HG02623 (cell line): Measurements from ENCODE around the gene FZR1.
"Not testable (repeated sequence)": the region's sequence is repeated elsewhere in the genome, so short reads cannot be mapped to it uniquely, and the experiment has no call there.

Experiments
- ATAC-seq: cut with Tn5 transposase; IDR thresholded peaks from one replicate; pipeline ENCODE4 v1.9.1; 2021; ENCODE audit warnings: moderate library complexity; ENCODE audit not compliant: unreplicated experiment

FZR1 gene

DNA sequence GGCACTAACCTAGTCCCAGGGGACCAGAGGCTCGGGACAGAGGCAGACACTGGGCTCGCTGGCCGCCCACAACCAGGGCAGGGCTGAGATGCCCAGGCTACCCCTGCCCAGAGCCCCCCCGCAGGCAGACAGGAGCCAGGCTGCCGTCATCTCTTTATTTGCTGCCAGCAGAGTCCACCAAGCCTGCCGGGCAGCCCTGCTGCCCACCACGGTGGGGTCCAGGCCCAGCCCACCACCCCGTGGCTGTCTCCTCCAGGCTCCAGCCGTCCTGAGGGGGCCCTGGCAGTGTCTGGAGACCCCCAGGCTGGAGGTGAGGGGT lies 37.9 kb downstream of the FZR1 start:
- ATAC-seq = no peak

DNA sequence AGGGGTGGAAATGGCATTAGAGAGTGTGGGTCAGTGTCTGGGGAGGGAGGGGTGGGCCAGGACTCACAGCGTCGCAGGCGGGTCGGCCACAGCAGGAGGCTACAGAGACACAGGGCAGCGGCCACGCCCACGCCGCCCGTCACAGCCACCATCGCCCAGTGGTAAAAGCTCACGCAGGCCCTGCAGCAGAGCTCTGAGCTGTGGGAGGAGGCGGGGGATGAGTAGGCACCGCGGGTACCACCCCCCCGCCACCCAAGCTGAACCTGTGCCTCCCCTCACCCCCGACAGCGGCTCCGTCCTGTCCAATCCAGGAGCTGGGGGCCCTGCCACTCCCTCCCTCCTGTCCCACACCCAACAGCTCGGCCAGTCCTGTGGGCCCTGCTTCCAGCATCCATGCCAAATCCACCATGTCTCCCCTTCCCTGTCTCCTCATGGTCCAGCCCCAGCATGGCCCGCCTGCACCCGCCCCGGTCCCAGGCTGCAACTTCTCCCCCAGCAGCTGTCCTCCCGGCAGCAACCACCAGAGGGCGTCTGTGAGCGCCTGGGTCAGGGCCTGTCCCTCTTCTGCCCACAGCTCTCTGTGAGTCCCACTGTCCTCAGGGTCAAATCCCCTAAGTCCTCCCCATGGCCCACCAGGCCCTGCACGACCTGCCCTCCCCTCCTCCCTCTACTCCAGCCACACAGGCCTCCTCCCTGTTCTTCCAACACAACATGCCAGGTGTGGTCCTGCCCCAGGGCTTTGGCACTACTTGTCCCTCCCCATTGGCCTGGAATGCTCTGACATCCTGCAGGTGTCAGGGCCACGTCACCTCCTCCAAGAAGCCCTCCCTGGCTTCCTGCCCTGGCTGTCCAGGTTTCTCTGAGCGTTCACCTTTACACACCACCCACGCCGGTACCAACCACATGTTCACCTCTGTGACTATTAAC lies 38.9 kb downstream of the FZR1 start:
- ATAC-seq = no peak

DNA sequence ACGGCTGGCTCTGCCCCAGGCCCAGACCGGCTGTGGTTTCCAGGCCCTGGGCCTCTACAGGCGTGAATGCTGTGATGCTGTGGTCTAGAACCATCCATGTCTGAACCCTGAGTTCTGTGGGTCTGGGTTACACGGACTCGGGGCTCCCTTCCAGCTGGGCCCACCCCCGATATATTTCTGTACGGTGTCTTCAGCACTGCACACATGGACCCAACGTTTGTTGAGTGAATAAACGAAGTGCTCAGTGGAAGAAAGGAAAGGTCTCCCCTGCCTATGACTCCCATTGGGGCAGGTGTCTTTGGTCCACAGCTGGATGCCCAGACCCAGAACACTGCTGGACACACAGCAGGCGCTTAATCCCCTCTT lies 39.5 kb downstream of the FZR1 start:
- ATAC-seq = no peak

DNA sequence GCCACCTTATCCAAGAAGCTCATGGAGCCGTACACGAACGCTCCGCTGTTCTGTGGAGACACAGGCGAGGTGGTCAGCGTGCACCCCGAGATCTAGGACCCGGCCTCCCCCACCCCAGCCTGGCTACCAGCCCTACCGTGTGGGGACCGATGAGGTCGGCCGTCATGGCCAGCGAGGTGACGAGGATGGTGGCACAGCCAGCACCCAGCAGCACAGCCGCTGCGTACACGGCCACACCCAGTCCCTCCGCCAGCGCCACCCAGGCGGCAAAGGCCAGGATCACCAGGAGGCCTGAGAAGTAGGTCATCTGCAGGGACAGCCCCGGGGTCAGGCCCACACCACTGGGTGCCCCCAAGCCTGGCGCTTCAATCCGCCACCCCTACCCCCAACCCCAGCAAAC lies 40.0 kb downstream of the FZR1 start:
- ATAC-seq = no peak

DNA sequence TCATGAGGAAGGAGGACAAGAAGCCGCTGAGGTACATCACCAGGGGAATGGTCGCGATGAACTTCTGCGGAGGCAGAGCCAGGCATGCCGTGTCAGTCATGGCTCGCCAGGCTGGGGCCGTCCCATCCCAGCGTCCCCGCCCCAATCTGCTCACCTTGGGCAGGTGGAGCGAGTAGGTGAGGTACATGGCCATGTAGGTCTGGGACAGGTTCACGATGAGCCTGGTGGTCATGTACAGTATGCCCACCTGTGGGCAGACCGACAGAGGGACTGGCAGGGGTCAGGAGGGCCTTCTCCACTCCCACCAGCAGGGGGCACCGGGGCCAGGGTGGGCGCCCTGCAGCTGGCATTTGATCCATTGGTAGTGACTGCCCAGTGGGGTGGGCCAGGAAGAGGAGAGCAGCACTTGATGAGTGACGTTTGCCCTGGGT lies 41.2 kb downstream of the FZR1 start:
- no peak for ATAC-seq

DNA sequence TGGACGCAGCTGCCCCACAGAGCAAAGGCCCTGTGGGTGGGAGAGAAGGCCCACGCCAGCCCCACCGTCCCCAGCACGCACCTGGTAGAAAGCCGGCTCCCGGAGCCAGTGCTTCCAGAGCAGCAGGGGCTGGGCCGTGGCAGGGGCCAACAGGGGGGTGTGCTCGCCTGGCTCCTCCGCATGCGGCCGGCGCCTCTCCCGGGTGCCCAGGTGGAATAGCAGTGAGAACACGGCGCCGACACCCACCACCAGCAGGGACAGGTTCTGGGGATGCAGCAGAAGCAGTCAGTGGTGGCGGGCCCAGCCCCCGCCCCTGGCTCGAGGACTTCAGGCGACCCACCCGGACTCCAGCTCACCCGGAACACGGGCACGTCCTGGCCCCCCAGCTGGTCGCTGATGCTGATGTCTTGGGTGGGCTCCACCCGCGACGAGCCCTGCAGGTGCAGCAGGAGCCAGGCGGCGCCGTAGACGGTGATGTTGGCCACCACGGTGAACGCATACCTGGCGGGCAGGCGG lies 41.7 kb downstream of the FZR1 start:
- no peak for ATAC-seq

DNA sequence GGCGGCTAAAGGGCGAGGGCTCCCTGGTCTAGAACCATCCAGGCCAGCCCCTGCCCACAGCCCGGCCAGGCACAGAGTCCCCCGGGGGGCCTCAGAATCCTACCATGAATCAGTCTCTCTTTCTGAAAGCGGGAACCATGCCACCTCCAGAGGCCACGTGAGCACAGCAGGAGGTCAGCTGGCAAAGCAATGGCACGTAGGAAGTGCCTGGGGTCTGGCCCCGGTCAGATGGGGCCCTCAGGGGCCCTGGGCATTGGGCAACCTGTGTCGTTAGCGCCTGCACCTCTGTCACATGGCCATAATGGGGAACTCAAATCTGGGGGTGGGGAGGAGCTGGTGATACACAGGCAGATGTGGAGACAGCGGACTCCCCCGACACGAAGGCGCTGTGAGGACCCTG lies 42.5 kb downstream of the FZR1 start:
- ATAC-seq = no peak

DNA sequence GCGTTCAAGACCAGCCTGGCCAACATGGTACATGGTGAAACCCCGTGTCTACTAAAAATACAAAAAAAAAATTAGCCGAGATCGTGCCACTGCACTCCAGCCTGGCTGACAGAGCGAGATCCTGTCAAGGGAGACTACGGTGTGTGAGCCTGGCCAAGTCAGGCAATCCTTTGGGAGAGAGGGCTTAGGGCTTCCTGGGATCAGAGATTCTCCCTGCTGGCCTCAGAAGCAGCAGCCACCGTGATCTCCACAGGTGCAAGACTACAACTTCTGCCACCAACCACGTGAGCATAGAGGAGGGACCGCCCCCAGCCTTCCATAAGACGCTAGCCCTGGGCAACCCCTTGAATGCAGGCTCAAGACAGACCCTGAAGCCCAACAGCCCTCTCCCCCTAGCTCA lies 43.7 kb downstream of the FZR1 start:
- no peak for ATAC-seq

DNA sequence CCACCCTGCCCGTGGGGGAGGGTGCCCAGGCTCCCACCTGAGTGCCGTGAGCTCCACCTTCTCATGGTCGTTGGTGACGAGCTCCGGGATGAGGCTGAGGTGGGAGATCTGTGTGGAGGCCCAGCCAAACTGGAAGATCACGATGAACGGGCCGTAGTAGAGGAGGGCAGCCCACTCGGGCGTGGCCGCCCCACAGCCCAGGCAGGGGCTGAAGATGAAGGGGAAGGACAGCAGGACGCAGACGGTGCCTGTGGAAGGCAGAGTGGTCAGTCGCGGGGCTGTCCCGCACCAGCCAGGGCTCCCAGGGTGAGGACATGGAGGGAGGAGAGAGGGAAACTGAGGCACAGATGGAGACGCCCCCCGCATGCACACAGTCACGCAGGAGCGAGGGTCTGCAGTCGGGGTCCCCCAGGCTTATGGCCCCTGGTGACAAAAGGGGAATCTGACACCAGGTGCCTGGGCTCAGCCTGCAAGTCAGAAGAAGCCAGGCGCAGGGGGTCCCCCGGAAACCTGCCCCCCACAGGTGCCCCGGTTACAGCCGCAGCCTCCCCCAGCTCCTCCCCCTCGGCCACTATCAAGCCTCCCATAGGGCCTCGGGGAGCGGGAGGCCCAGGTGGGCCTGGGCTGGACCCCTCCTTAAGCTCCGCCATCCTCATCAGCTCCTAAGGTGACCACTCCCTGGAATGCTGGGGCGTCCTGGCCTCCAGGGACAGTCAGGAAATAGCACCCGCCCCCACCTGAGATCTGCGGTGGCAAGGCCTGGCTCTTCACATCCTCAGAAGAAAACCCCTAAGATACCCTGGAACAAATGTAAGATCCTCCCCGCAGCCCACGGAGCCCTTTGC lies 45.1 kb downstream of the FZR1 start:
- no peak for ATAC-seq

DNA sequence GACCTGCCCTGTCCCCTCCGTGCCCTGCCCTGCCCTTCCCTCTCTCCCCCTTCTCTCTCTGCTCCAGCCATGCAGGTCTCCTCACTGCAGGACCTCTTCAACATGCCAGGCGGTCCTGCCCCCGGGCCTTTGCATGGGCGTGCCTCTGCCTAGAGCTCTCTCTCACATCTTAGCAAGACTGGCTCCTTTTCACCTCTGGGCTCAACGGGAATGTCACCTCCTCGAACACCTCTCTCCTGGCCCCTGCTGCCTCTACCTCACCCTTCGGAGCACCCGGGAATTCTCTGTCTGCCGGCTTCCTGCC lies 45.6 kb downstream of the FZR1 start:
- no peak for ATAC-seq

DNA sequence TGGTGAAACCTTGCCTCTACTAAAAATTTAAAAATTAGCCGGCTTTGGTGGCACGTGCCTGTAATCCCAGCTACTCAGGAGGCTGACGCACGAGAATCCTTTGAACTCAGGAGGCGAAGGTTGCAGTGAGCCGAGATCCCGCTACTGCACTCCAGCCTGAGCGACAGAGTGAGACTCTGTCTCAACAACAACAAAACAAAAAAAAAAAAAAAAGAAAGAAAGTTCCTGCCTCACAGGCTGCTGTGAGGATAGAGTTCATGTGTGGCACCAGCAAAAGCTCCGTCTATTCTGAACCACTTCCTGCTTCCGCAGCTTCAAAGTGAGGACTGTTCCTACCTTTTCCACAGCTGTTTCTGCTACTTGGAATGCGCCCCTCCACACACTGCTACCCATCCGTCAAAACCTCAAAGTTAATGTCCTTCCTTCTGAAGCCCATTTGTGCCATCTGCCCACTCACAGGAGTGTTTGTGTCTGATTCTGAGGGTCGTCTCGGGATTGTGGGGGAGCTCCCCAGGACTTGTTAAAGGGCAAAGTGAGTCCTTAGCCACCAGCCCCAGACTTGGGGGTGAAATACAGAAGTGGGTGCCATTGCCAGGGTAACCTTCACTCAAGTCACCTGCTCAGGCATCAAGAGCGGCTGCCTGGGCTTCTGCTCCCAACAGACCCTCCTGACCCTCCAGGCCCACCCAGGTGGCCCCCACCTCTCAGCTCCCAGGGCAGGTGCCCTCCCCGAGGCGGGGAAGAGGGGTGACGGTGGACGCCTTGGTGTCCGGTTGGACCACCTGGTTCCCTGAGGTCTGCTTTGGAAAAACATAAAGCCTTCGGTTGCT lies 48.4 kb downstream of the FZR1 start:
- no peak for ATAC-seq

DNA sequence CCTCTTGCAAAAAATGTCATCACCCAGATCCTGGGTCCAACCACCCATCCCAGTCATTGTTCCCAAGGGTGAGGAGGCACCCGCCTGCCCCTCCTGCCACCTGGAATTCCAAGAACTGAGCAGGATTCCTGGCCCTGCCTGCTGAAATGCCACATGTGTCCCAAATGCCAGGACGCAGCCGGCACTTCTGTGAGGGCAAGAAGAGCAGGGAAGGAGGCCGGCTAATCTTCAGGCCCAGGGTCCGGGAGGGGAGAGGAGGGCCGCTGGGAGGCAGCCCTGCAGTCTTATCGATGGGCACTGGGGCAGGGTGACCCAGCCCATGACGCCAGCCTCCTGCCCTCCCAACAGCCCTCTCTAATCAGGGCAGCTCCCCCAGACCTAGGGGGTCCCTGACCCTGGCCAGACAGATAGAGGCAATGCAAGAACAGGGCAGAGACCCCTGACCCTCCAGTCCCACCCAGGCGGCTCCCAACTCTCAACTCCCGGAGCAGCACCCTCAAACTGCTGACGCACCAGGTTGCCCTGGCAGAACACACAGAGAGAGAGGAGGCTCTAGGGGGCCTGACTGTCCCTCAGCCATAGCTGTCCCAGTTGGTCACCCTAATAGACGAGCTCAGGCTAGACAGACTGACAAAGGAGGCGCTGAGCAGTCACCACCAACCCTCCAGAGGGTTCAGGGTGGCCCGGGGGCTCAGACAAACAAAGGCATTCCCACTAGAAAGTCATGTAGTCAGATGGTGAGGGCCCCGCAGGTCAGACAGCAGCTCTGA lies 49.7 kb downstream of the FZR1 start:
- ATAC-seq = no peak

DNA sequence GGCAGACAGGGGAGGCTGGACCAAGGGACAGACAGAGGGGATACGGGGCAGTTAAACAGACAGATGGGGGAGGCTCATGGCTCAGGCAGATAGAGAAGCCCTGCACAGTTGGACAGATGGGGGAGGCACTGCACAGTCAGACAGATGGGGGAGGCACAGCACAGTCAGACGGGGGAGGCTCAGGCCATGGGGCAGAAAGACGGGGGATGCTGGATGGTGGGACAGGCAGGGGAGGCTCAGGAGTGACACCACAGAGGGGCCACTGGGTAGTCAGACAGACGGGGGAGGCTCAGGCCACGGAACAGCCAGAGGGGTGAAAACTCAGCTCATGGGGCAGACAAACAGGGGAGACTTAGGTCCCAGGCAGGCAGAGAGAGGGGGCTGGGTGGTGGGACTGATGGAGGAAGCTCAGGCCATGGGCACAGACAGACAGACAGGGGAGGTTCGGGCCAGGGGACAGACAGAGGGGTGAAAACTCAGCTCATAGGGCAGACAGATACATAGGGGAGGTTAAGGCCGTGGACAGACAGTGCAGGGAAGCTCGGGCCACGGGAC lies 50.4 kb downstream of the FZR1 start:
- no peak for ATAC-seq

DNA sequence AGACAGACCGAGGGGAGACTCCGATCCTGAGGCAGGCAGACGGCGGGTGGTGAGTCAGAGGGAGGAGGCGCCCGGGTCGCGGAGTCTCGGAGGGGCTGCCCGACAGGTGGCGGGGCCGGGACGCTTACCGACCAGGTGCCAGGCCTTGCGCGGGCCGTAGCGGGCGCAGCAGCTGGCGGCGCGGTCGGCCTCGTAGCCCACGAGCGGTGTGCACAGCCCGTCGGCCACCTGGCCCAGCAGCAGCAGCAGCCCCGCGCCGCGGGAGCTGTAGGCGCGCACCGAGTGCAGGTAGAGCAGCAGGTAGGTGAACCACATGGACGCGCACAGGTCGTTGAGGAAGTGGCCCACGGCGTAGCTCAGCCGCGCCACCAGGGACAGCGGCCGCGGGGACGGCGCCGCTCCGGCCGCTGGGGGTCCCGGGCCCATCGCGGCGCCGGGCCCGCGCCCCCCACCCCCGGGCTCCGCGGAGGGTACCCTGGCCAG lies 50.9 kb downstream of the FZR1 start:
- no peak for ATAC-seq

DNA sequence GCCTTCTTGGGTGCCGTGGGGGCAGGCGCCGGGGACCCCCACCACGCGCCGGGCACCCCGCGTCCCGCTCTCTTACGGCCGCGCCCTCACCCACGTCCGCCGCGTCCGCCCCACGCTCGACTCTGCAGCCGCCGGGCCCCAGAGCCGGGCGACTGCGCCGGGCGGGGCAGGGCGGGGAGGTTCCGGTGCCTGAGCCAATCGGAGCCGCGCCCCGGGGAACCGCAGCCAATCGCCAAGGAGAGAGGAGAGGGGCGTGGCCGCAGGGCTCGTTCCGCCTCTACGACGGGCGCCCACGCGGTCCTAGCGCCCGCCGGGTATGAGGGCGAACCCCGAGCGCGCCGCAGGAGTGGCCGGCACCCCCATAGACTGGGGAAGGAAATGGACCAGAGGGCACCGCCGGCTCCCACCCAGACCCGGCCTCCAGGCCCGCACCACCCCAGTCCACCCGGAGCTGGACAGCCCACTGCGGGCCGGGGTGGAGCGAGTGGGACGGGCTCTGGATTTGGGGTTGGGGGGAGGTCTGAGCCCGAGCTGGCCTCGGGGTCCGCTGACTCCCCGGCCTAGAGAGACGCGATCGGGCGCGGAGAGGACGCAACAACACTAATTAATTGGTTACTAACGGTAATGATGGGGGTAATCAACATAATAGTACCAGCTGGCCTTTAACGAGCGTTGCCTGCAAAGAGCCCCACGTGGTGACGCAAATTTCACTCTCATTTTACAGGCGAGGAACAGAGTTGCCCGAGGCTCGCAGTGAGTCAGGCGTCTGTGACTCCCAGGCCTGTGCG lies 51.5 kb downstream of the FZR1 start, which contains the start of gene MFSD12:
Gene MFSD12, minus strand, starts transcription at position 126 of the 788 bp plus-strand sequence. CDS start 183 bp downstream, outside the sequence.
- peak; percentile 68 for ATAC-seq

DNA sequence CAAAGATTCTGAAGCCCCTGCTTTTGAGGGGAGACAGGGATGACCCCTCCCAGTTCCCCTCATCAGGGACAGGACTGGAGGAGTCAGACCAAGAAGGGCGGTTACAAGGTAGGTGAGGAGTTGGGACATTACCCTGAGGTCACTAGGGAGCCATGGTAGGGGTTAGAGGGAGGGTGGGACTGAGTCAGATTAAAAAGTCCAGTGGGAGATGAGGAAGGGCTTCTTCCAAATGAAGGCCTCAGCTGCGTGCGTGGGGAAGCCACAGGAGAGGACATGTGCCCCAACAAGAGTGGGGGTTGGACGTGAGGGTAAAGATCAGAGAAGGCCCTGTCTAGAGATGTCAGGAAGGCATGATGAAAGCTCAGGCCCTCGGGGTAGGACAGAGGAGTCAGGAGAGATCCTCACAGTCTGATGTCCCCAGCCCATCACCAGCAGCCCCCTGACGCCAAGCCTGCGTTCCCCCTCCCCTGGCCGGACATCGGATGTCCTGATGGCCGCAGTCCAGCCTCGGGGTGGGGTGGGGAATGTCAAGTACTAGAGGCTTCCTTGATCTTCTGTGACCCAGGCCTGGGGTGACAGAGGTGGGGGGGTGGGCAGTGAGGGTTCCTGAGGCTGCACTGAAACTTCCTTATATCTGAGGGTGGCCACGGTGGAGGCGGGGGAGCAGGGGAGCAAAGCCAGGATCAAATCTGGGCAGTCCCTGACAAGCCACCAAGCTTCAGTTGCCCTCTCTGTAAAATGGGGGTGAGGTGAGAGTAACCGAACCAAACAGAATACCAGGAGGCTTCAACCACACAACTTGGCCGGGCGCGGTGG lies 57.8 kb downstream of the FZR1 start:
- ATAC-seq = no peak

DNA sequence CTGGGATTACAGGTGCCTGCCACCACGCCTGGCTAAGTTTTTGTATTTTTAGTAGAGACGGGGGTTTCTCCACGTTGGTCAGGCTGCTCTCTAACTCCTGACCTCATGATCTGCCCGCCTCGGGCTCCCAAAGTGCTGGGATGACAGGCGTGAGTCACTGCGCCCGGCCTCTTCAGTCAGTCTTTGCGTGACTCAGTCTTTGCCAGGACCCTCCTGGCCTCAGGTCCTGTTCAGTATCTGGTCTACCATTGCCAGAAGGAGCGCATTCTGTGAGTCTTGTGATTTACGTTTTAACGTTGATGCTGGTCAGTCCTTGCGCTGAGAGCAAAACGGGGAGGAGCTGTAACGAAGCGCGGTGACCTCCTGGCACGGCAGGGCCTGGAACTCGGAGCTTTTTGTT lies 59.0 kb downstream of the FZR1 start:
- ATAC-seq = no peak

DNA sequence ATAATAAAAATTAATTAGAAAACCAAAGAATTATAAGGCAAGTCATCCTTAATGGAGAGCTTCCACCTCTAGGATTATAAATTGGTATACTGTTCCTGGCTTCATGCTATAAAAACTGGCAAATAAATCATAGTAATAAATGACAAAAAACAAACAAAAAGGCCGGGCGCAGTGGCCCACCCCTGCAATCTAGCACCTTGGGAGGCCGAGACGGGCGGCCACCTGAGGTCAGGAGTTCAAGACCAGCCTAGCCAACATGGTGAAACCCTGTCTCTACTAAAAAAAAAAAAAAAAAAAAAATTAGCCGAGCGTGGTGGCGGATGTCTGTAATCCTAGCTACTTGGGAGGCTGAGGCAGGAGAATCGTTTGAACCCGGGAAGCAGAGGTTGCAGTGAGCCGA lies 63.9 kb downstream of the FZR1 start:
- ATAC-seq = not testable (repeated sequence)
